GM12891 (cell line): ENCODE data around the gene FTSJ3.

ENCODE experiments used
- POLR2A ChIP-seq: IDR thresholded peaks from 2 replicates; pipeline ENCODE4 v1.6.1; 2011; ENCODE audit warnings: low read depth, low read length, control low read depth
- POLR2AphosphoS5 ChIP-seq: IDR thresholded peaks from 2 replicates; pipeline ENCODE4 v1.6.1; 2011; ENCODE audit warnings: low read depth, low read length, control low read depth

DNA sequence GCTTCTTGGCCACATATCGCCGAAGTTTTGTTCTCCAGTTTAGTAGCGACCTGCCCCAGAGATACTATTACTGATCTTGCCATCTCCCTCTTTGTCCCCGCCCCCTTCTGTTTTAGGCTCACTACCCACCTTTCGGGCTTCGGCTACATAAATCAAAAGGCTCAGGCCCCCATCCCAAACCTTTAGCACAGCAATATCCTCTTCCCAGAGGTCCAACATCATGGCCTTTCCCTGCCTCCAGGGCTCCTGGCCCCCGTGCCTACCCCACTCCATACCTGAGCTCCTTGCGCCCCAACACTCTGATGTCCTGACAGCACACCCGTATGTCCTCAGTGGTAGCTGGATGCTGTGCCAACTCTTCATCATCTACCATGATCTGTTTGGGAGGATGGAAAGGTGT lies 3.1 kb downstream of the FTSJ3 start:
- TF ChIP-seq POLR2A (no peak), POLR2AphosphoS5 (no peak)
